Measurements from ENCODE around the gene TM6SF1.
A peak's percentile ranks its signal among the peaks of the same experiment; 100 is the strongest.
"Not testable (repeated sequence)": the region's sequence is repeated elsewhere in the genome, so short reads cannot be mapped to it uniquely, and the experiment has no call there.

Gene TM6SF1

DNA sequence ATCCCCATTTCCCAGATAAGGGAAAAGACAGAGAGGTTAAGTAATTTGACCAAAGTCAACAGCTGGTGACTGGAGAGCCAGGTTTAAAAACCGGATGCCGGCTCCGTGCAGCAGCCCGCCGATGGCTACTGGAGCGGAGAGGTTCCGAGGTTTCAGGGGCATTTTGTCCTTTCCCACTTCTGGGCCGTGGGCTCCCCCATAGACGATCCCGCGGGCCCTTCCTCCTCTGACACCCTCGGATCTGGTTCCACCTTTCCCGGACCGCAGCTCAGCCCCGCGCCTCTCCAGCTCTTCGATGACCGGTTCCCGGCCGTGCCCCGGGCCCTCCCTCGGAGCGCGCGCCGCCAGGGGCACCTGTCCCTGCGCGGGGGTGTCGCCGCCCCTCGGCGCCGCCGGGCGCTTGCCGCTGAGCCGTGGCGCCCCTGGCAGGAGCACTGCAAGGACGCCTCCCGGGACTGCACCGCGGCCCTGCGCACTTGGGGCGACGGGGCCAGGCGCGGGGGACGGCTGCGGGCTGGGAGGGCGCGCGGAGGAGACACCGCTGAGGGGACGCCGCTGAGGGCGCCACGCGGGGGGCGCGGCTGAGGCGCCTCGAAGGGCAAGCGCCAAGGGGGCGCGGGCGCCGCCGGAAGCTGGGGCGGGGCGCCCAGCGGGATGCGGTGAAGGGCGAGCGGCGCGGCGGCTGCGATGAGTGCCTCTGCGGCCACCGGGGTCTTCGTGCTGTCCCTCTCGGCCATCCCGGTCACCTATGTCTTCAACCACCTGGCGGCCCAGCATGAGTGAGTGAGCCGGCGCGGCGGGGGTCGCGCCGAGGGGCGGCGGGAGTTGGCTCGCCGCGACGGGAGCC lies at the start of gene TM6SF1:
TSS of gene TM6SF1 (plus strand) at position 652 of the 847 bp plus-strand sequence. CDS start at position 688, 36 bp downstream.
- DNase-seq (ENCODE audit: low read depth): no peak

DNA sequence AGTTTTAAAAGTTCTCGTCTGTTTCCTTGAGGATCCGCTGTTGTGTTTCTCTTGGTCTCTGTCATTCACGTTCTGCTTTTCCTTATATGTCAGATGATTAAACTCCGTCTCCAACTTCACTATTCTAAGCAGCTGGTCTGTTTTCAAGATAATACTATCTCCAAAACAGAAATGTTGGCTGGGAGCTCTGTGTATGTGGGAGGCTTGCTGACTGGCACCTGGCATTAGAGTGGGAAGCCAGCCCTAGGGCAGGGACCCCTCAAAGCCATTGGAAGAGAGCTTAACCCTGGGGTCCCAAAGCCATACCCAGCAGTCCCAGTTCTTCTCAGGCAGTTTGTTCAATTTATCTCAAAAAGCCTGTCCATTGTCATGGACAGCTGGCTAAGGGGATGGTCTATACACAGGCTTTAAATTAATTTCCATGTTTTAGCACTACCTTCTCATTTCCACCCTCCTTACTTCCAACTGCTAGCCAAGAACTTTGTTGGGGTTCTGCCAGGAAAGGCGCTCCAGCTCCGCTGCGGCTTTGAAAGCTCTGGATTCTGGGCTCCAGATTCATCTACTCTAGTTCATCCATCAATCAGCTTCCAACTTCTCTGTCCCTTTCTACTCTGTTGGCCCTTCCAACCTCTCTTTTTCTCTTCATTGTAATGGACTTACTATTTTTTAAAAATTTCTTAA lies 49.6 kb upstream of the TM6SF1 start:
- no peak for DNase-seq (ENCODE audit: low read depth)

DNA sequence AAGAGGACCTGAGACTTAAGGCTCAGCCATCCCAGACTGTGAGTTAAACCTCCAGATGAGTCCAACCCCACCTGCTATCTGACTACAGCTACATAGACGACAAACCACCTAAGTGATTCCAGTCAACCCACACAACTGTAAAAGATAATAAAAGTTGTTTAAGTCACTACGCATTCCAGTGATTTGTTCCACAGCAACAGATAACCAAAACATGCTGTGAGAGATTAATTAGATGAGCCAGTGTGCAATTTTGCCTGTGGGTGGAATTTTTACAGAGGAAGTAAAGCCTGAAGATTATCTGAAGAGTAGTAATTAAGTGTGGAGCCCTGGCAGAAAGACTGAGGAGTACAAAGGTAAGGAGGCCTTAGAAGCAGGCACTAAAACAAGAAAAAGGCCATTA lies 45.8 kb upstream of the TM6SF1 start:
- DNase-seq (ENCODE audit: low read depth): no peak

DNA sequence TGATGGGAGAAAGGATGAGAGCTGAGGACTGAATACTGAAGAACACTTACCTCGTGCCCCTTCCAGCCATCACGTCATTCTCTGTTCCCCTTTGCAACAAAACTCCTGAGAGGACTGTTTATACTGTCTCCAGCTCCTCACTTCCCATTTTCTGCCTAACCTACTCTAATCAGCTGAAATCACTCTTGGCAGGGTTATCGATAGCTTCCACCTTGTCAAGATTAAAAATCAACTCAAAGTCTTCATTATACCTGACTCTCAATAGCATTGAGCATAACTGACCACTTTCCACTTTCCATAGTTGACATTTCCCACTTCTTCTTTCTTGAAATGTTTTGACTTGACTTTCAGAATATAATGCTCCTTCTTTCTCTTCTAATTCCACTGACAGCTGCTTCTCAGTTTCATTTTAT lies 44.7 kb upstream of the TM6SF1 start:
- DNase-seq (ENCODE audit: low read depth): no peak

DNA sequence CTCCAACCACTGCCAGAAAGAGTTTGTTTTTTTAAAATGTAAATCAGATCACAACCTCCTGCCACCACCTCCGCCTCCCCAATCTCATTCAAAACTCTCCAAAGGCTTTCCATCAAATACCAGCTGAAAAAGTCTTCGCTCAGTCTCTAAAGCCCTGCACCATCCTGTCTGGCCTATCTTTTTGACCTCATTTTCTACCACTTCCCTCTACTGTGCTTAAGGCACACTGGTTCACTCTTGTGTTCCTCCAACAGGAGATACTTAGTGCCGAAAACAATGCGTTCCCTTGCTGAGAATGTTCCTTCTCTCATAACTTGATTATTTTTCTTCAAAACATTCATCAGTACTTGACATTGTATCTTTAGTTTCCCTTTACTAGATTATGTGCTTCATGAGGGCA lies 43.9 kb upstream of the TM6SF1 start:
- peak; percentile 61 for DNase-seq (ENCODE audit: low read depth)

DNA sequence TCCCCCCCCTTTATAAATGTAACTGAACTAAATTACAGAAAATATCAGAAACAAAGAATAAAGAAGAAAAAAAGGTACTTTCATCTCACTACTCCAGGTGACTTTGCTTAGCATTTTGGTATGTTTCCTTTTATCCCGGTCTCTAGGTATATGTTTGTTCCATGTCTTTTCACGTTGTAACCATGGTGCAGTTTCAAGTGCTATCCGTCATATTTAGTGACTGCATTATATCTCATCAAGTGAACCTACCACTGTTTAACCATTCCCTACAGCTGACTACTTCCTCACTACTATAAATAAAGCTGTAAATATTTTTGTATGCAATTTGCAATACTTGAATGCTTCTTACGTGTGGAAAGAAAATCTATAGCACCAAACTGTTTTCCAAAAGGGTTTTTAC lies 42.6 kb upstream of the TM6SF1 start:
- no peak for DNase-seq (ENCODE audit: low read depth)

DNA sequence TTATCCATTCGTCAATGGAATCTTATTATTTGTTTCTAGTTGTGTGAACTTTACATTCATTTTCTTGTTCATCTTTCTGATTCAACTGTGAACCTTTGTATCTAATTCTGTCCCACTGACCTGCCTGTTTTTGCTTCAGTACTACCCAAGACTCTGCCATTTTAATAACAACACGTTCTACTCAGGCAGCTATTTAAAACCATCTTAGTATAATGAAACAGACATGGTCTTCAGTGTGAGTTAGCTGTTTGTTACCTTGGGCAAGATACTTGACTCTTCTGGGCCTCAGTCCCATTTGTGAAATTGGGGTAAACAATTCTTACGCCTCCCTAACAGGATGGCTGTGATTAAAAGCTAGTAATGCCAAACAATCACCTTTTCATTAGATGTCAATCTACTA lies 42.0 kb upstream of the TM6SF1 start:
- DNase-seq (ENCODE audit: low read depth): no peak

DNA sequence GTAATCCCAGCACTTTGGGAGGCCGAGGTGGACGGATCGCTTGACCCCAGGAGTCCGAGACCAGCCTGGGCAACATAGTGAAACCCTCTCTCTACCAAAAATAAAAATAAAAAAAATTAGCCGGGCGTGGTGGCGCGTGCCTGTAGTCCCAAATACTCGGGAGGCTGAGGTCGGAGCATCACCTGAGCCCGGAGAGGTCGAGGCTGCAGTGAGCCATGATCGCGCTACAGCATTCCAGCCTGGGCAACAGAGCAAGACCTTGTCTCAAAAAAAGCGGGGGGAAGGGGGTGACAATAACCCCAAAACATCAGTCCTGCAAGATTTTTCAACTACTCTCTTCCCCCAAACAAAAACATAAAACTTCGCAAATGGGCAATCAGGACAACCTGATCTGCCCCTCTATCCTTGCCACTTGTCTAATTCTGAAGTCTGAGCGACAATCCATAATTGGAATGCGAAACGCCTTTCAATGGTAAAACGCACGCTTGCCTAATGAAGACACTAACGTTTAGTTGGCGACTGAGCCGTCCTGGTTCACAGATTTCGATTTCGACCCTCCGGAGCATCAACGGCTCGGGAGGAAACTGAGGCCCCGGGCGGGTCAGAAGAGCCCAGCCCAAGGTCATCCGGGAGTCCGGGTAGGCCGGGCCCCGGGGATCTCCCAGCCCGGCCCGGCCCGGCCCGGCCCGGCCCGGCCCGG lies 41.3 kb upstream of the TM6SF1 start:
- no peak for DNase-seq (ENCODE audit: low read depth)

DNA sequence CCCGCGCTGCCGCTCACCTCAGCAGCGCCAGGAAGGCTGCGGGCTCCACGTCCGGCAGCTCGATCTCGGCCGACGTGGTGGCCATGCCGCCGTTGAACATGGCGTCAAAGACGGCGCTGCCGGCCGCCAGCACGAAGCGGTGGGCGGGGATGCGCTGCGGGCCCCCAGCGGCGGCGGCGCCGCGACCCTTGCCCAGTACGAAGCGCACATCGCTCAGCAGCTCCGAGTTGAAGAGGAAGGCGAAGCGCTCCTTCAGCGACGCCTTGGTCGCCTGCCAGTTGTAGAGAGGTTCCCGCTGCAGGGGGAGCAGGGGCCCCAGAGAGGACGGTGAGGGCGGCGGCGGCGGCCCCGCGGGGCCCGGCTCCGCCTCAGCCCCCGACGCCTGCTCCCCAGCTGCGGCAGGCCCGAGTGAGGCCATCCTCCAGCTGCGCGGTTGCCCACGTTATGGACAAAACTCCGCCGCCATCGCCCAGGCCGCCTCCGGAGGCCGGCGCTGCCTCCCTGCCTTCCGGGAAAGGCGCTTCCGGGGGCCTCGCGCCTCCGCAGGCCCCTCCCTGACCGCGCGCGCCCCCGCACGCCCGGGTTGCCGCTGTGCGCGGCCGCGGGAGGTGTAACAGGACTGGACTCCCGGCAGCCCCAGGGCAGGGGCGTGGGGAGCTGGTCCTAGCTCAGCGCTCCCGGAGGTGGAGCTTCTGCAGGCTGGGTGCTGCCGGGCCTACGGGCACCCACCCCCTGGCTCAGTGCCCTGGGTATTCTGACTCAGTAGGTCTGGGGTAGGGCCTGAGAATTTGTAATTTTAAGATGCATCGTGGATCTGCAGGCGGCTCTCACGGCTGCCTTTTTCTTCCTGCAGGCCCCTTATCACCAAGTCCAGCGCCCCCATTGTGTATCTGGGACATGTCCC lies 40.5 kb upstream of the TM6SF1 start, which contains the start of gene BTBD1:
TSS of gene BTBD1 (minus strand) at position 519 of the 904 bp plus-strand sequence. CDS start at position 418, 101 bp downstream.
- peak; percentile 77 for DNase-seq (ENCODE audit: low read depth)

DNA sequence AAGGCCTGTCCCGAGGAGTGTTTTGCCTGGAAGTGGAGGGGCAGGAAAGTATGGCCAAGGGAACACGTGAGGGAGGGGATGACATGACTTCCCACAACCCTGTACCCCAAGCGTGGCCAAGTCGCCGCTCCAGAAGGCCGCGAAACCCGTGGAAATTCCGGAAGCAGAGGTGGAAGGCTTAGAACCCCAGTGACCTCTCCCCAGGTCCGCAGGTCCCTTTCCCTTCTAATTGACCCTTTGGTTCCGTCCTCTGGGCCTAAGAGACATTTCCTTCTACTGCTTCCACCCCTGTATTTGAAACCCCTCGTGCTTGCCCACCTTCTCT lies 39.8 kb upstream of the TM6SF1 start:
- no peak for DNase-seq (ENCODE audit: low read depth)

DNA sequence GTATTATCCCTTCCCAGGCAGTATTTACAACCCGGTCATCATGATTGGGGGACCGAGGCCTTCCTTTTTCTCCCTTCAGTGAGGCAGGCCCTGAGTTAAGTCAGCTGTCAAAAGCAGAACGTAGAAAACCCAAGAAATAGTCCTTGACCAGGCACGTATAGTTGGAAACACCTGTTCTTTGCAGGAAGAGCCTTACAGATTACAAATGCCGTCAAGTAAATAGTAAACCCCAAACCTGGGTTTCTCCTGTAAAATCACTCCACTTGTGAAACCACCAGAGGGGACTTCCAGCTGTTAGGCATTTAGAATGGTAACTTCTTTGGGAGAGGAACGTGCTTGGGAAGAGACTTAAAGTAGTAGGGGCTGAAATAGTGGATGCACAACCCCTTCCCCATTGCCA lies 39.4 kb upstream of the TM6SF1 start:
- DNase-seq (ENCODE audit: low read depth): no peak

DNA sequence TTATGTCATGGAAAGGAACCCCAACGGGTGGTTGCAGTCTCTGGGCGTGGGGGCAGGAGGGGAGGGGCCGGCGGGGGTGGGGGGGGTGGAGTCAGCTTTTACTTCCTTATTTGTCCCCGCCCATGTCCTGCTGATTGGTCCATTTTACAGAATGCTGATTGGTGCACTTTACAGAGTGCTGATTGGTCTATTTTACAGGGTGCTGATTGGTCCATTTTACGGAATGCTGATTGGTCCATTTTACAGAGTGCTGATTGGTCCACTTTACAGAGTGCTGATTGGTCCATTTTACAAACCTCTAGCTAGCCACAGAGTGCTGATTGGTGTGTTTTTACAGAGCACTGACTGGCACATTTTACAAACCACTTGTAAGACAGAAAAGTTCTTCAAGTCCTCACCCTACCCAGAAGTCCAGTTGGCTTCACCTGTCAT lies 38.2 kb upstream of the TM6SF1 start:
- DNase-seq (ENCODE audit: low read depth): peak; percentile 93

DNA sequence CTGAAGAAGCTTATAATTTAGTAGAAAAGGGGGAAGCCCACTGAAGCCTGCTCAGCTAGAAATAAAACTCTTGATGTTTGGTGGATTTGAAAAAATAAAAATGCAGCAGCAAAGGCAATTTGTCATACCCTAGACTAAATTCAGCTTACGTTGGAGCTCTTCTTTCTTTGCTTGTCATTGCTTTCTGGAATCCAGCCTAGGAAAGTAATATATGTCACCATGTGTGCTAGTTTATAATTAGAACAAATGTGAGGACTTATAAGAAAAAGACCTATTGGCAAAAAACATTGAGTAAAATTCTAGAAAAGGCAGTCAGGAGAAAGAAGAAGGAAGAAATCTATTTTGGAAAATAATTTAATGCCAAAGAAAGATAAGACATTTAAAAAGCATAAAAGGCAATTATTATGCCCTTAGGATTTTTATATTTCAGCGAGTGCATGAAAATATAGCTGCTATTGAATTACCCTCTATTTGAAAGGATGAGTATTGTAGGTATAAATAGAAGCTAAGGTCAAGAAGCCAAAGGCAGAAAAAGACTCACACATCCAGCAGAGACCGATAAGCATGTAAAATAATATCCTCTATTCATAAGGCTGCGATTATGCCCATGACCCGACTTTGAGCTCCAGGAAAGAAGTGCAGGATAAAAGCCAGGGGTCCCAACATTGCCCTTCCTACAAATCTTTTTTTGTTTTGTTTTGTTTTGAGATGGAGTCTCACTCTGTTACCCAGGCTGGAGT lies 29.8 kb upstream of the TM6SF1 start:
- no peak for DNase-seq (ENCODE audit: low read depth)

DNA sequence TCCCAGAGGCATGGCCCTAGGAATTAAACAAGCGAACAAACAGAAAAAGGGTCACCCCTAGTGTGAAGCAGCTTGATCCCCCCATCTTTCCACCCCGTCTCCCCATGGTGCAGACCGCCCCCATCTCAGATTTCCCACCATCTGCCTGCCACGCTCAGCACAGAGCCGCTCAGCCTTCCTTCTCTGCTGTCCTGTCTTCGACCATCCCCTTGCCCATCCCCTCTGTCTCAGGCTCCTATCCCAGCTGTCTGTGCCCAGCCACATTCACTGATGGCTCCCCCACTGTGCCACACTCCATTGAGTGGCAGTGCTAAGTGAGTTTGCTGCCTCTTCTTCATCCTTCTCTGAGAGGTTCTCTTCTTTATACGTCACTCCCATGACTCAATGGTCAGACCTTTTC lies 28.7 kb upstream of the TM6SF1 start:
- DNase-seq (ENCODE audit: low read depth): no peak

DNA sequence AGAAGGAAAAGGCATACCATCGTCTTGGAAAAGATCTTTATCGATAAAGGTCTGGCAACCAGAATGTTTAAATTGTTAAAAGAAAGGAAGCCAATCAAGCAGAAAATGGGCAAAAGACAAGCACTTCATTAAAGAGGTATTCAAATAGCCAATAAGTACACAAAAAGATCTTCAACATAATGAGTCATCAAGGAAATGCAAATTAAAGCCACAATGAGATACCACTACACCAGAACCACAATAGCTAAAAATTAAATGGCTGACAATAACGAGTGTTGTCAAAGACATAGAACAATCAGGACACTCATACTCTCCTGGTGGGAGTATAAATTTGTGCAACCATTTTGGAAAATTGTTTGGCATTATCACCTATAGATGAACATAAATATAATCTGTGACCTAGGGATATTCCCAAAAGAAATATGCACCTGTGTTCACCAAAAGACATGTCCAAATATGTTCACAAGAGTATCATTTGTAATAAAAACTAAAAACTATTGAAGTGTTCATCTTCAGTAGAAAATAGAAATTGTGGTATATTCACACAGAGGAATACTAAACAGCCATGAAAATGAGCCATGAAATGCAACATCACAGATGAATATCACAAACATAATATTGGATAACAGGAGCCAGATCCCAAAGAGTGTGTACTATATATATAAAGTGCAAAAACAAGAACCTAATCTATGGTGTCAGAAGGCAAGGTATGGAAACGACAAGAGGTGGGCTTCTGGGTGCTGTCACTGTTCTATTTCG lies 26.0 kb upstream of the TM6SF1 start:
- DNase-seq (ENCODE audit: low read depth): no peak

DNA sequence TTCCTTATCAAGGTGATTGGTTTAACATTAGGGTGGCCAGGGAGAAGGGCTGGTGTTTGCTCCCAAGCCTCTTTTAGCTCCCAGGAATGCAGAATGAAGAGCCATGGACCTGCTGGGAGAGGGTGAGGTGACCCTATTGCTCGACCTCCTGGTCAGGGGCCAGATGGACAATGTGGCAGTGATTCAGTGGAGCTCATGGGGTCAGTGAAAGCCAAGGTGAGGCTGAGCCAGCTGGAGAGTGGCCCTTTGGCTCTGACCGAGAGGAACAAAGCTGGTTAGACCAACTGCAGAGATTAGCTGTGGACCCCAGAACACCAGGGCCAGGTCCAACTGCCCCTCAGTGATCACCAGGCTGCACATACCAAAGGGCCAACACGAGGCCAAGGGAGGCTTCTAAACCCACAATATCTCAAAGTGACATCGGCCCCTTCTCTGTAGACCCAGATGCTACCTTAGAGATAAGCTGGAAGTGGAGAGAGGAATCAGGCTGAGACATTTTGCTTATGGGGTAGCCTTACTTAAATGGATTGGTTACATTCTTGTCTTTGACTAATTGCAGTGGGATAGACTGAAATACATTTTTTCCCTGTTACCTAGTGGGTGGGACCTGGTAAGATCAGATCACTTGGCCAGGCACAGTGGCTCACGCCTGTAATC lies 24.6 kb upstream of the TM6SF1 start:
- no peak for DNase-seq (ENCODE audit: low read depth)

DNA sequence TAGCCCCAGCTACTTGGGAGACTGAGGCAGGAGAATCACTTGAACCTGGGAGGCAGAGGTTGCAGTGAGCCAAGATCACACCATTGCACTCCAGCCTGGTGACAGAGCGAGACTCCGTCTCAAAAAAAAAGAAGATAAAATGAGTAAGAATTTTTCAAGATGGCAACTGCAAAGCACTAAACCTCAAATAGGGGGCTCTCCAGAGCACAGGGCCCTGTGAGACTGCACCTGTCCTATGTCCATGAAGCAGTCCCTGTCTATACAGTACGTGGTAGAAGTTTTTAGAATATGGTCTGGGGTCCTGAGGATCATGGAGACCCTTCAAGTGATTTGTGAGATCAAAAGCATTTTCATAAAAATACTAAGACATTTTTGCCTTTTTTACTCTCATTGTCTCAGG lies 22.0 kb upstream of the TM6SF1 start:
- DNase-seq (ENCODE audit: low read depth): not testable (repeated sequence)

DNA sequence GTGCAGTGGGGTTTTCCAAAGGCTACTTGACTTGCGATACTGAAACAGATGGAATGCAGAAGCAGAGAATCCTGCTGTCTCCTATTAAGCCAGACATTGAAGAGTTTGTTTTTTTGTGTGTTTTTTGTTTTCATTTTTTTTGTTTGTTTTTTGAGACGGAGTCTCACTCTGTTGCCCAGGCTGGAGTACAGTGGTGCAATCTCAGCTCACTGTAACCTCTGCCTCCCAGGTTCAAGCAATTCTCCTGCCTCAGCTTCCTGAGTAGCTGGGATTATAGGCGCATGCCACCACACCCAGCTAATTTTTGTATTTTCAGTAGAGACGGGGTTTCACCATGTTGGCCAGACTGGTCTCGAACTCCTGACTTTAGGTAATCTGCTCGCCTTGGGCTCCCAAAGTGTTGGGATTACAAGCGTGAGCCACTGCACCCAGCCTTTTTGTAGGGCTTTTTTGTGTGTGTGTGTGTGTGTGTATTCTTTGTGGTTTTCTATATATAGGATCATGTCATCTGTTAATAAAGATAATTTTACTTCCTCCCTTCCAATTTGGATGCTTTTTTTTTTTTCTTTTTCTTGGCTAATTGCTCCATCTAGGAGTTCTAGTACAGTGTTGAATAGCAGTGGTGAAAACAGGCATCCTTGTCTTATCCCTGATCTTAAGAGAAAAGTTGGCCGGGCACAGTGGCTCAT lies 21.4 kb upstream of the TM6SF1 start:
- not testable (repeated sequence) for DNase-seq (ENCODE audit: low read depth)

DNA sequence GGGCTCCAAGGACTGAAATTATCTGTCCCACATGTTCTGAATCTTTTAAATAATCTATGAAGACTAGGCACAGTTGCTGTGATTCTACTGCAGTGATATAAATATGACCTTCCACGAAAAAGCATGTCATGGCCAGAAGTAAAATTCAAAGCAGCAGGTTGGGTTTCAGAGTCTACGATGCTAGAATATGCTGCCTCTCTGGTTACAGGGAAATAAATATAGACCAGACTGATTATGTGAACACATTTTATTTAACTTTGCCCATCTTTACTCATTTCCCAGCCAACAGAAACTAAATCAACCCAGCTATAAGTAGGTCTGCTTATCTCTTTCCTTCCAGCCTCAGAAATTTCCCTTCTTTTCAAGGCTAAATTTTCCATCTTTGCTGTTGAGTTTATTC lies 19.9 kb upstream of the TM6SF1 start:
- DNase-seq (ENCODE audit: low read depth): no peak

All from CMK (cell line).